Measurements from ENCODE around the gene IPO9. TPM values are rescaled to one million over a fixed set of nuclear protein-coding genes. Genes with fewer than 3 reads are reported as not detected.
A peak's percentile ranks its signal among the peaks of the same experiment; 100 is the strongest.

IPO9 gene
- total and polyA plus RNA-seq, 2 experiments from 2014 or later = 47.6 to 87.4 TPM

DNA sequence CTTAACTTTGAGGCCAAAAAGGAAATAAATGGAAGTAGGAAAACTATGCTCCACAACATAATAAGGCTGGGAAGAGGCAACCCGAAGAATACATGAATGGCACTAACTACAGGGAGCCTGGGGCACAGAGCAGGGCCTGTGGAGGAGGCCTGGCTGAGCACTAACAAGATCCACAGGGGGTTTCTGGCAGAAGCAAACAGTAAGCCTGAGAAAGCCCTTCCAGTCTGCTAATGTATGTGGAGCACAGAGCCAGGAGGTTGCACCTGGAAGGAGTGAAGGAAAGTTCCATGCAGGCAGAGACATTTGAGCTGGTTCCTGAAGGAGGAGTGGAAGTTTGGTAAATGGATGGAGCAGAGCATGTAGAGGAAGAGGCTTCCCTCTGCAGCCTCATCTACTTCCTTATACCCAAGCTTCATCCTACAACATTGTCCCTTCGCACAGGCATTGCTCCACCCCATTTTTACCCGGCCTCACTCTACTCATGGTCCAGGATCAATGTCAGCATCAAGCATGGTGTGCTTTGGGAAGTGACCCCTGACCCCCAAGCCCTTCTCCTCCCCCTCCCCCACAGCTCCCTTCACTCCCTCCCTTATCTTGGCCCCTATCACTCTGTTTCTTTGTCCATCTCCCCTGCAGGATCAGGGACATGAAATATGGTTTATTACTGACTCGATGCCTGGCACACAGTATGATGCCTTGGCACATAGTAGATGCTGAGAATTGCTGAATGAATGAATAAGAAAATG lies 83.0 kb downstream of the IPO9 start (continued):
- TF ChIP-seq, protein P1, sequence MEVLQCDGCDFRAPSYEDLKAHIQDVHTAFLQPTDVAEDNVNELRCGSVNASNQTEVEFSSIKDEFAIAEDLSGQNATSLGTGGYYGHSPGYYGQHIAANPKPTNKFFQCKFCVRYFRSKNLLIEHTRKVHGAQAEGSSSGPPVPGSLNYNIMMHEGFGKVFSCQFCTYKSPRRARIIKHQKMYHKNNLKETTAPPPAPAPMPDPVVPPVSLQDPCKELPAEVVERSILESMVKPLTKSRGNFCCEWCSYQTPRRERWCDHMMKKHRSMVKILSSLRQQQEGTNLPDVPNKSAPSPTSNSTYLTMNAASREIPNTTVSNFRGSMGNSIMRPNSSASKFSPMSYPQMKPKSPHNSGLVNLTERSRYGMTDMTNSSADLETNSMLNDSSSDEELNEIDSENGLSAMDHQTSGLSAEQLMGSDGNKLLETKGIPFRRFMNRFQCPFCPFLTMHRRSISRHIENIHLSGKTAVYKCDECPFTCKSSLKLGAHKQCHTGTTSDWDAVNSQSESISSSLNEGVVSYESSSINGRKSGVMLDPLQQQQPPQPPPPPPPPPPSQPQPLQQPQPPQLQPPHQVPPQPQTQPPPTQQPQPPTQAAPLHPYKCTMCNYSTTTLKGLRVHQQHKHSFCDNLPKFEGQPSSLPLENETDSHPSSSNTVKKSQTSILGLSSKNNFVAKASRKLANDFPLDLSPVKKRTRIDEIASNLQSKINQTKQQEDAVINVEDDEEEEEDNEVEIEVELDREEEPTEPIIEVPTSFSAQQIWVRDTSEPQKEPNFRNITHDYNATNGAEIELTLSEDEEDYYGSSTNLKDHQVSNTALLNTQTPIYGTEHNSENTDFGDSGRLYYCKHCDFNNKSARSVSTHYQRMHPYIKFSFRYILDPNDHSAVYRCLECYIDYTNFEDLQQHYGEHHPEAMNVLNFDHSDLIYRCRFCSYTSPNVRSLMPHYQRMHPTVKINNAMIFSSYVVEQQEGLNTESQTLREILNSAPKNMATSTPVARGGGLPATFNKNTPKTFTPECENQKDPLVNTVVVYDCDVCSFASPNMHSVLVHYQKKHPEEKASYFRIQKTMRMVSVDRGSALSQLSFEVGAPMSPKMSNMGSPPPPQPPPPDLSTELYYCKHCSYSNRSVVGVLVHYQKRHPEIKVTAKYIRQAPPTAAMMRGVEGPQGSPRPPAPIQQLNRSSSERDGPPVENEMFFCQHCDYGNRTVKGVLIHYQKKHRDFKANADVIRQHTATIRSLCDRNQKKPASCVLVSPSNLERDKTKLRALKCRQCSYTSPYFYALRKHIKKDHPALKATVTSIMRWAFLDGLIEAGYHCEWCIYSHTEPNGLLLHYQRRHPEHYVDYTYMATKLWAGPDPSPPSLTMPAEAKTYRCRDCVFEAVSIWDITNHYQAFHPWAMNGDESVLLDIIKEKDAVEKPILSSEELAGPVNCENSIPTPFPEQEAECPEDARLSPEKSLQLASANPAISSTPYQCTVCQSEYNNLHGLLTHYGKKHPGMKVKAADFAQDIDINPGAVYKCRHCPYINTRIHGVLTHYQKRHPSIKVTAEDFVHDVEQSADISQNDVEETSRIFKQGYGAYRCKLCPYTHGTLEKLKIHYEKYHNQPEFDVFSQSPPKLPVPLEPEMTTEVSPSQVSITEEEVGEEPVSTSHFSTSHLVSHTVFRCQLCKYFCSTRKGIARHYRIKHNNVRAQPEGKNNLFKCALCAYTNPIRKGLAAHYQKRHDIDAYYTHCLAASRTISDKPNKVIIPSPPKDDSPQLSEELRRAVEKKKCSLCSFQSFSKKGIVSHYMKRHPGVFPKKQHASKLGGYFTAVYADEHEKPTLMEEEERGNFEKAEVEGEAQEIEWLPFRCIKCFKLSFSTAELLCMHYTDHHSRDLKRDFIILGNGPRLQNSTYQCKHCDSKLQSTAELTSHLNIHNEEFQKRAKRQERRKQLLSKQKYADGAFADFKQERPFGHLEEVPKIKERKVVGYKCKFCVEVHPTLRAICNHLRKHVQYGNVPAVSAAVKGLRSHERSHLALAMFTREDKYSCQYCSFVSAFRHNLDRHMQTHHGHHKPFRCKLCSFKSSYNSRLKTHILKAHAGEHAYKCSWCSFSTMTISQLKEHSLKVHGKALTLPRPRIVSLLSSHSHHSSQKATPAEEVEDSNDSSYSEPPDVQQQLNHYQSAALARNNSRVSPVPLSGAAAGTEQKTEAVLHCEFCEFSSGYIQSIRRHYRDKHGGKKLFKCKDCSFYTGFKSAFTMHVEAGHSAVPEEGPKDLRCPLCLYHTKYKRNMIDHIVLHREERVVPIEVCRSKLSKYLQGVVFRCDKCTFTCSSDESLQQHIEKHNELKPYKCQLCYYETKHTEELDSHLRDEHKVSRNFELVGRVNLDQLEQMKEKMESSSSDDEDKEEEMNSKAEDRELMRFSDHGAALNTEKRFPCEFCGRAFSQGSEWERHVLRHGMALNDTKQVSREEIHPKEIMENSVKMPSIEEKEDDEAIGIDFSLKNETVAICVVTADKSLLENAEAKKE (CRISPR knock-in tag; IDR thresholded peaks at IDR 0.05) = no peak
- no peak for TF ChIP-seq ZNF331 (CRISPR knock-in tag; IDR thresholded peaks at IDR 0.05; ENCODE audit: low read depth)
- no peak for TF ChIP-seq EZH2 (IDR thresholded peaks at IDR 0.05; ENCODE audit: low read depth, unreplicated experiment)
- TF ChIP-seq EZH2phosphoT487 (IDR thresholded peaks at IDR 0.05; ENCODE audit: unreplicated experiment) = no peak
- TF ChIP-seq ZNF114 (CRISPR knock-in tag; IDR thresholded peaks at IDR 0.05) = no peak
- TF ChIP-seq STAT1 (IDR thresholded peaks at IDR 0.05; ENCODE audit: unreplicated experiment) = no peak

DNA sequence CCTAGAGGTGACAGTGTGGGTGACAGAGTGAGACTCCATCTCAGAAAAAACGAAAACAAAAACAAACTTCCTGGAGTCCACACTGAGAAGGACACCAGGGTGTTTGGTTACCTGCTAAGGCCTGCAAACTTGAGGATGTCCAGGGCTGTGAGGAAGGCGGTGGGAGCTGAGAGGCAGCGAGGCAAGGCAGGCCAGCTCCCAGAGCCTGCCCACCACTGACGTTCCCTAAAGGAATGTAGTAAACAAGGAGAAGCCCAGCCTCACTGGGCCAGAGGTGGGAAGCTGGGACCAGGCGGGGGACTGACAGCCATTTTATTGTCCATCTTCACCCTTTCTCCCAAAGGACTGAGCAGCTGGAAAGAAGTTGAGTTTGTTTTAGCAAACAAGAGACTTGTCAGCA lies 83.9 kb downstream of the IPO9 start:
- no peaks in the 10 kb centered on the region for H3K79me2 ChIP-seq (replicated peaks; ENCODE audit: insufficient read depth)
- H4K20me1 ChIP-seq (replicated peaks; ENCODE audit: insufficient read depth) = no peaks in the 10 kb centered on the region
- no peaks in the 10 kb centered on the region for H3K9me2 ChIP-seq (ENCODE audit: insufficient read depth)
- H3K4me1 ChIP-seq (ENCODE audit: insufficient read depth) = no peaks in the 10 kb centered on the region
- H3K27ac Mint-ChIP-seq = no peak overlapping the region; the same call in 1 of the 2 replicates
- H3K36me3 ChIP-seq (ENCODE audit: insufficient read depth) = no peaks in the 10 kb centered on the region
- H3F3A ChIP-seq (replicated peaks; ENCODE audit: low read depth) = no peaks in the 10 kb centered on the region
- no peak overlapping the region for H3K27ac ChIP-seq (ENCODE audit: low read depth)
- H3K36me3 Mint-ChIP-seq (ENCODE audit: low read depth) = no peaks in the 10 kb centered on the region
- H3K9me3 Mint-ChIP-seq = no peaks in the 10 kb centered on the region
- H3K27me3 Mint-ChIP-seq (ENCODE audit: insufficient read depth, low read depth, poor library complexity) = peaks cover 4% of the 10 kb centered on the region
- DNase-seq (ENCODE audit: low spot score) (no peak), ATAC-seq (peak; percentile 13; the same call in 1 of the 3 replicates)
- no peak overlapping the region for H3K4me2 ChIP-seq
- H3K4me1 Mint-ChIP-seq = peaks cover 11% of the 10 kb centered on the region
- H3K27me3 ChIP-seq (ENCODE audit: insufficient read depth) = no peaks in the 10 kb centered on the region
- no peak overlapping the region for H2AFZ ChIP-seq
- H3K4me3 Mint-ChIP-seq = no peak overlapping the region
- no peak overlapping the region for H3K4me3 ChIP-seq
- TF ChIP-seq ZNF114 (CRISPR knock-in tag; IDR thresholded peaks at IDR 0.05) (no peak), STAT1 (IDR thresholded peaks at IDR 0.05; ENCODE audit: unreplicated experiment) (no peak), EZH2phosphoT487 (IDR thresholded peaks at IDR 0.05; ENCODE audit: unreplicated experiment) (no peak), ZNF331 (CRISPR knock-in tag; IDR thresholded peaks at IDR 0.05; ENCODE audit: low read depth) (no peak), JUNB (IDR thresholded peaks at IDR 0.05; ENCODE audit: unreplicated experiment) (no peak)
- TF ChIP-seq, protein P1 (CRISPR knock-in tag; IDR thresholded peaks at IDR 0.05) = no peak

Measured in GM23338 (cell line).